ENCODE measurements around the gene ZNF521.

The ZNF521 gene

DNA sequence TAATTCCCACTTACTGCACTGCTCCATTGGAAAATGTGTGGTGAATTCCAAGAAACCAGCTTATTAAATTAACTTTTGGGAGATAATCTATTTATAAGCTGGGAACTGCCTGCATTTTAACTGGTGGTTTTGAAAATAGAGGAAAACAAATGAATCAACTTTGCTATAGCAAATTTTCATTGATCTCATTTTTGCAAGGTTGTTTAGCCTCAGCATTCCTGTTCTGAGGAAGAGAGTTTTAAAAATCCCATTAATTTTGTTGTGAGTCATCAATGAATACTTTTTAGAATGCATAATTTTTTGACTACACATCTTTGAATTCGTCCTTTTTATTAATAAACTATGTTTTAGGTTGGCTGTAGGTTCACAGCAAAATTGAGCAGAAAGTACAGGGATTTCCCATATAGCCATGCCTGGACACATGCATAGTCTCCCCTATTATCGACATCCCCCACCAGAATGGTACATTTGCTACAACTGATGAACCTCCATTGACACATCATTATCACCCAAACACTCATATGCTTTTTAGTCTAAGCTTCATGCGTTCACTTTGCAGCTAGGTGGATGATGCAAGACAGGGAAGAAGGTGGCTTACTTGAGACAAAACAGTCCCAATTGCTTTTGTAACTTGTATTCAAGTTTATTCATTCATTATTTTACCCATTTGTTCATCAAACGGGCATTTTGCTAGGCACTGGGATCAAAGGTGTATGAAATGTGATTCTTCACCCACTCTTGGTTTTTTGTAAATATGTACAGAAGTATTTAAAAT, 106.9 kb downstream of the ZNF521 start:
- no peak for DNase-seq

- DNase-seq, result no peak
These were observed 107.8 kb downstream of the ZNF521 start for GRCh38 chr18:25244170-25244569.

GRCh38 chr18:25243754-25244153, 108.2 kb downstream of the ZNF521 start:
- DNase-seq, result no peak

DNA sequence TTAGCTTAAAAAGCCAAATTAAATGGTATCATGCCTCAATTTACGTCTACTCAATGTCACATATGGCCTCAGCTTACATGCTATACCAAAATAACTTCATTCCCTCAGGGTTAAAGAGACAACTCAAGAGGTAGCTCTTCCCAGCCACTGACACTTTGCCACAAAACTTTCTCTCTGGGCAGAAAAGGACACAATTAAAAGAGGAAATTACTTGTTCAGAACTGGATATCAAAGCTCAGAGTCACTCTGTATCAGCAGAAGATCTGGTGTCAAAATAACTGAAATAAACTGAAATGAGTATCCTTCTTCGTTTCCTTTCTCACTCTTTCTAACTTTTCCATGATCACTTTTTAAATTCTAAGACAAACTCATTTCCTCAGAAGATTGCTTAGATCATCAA, 108.7 kb downstream of the ZNF521 start:
- DNase-seq, result no peak

DNA sequence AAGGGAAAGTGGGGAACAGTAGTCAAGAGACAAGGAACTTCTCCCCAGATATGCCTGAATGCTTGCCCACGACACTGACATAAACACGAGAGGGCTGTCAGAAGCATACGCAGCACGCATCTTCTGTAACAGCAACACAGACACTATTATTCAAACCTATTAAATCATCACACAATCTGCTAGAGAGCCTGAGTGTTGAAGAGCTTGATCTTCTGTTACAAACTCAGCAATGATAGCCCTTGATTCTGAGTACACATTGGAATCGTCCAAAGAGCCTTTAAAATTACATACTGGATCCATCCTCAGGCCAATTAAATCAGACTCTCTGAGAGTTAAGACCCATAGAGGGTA, 111.6 kb downstream of the ZNF521 start:
- no peak for DNase-seq

DNA sequence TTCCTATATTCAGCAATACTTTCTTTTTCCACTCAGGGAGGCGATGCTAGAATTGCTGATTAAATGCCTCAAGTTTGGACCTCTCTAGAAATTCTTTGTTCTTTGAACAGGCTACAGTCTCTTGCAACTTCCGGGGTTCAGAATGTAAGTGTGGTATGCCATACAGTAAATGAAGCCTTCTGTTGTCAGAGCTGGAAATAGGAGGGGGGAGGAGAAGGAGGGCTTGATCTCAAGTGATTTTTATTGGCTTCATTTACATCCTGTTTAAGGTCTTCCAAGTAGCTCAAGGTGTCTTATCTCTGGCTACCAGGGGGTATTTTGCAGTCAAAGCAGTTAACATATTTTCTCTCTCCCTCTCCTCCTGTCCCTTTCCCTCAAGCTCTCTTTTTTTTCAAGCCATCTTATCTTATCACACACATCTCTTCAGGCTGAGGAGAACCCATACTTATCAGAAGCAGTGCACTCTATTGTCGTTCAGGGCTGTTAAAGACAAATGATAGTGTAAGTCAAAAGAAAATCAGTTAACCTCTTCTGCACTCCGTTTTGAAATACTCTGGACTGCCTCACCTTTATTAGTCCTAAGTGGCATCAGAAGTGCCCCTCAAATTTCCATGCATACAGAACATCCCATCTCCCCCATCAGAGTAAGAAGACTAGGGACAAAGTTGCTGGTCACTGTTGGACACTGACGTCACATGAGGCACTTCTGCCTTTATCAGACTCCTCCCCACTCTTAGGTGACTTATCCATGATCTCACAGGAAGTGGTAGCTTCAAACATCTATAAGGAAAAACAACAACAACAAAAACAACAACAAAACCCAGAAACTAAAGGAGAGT, 112.2 kb downstream of the ZNF521 start:
- DNase-seq, result no peak

GRCh38 chr18:25239151-25239550, 112.8 kb downstream of the ZNF521 start:
- DNase-seq, result no peak

GRCh38 chr18:25237571-25238267, 114.2 kb downstream of the ZNF521 start:
- no peak for DNase-seq

DNA sequence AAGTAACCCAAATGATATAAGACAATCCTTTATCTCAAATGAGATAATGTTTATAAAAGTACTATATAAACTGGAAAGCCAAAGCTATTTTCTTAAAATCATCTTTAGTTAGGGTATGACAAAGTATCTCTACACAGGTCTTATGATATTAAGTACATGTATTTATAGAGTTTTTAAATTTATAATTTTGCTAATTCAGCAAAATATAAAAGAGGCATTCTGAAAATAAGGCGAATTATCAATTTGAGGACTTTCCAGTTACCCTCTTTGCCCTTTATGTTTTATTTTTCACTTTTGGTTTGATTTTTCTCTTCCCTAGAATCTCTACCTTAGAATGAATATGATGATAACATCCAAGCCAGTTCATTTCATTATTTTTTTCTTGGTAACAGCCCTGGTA, 115.2 kb downstream of the ZNF521 start:
- no peak for DNase-seq

GRCh38 chr18:25235401-25236042, 116.4 kb downstream of the ZNF521 start:
- DNase-seq, result no peak

DNA sequence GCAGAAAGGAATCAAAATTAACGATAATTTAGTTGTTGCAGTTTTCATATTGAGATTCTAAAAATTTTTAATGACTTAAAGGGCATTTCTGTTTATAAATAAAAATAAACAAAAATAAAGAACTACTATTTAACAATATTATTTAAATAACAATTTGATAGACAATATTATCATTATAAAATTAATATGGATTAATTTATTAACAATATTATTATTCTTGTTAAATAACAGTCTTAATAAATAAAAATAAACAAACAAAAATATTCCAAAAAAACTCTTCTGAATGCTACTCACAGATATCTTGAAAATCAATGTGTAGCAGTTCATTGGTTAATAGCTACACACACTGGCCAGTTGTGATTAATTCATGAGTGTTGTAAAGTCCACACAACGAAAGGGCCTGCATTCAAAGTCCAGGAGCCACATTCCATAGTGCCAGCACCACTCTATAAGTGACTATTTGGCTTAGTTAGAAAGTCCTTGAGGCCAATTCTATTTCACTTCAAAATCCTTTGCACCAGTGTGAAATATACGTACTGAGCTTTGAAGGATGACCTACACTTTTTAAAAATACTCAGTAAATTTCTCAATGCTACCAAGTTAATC, 117.1 kb downstream of the ZNF521 start:
- no peak for DNase-seq

DNA sequence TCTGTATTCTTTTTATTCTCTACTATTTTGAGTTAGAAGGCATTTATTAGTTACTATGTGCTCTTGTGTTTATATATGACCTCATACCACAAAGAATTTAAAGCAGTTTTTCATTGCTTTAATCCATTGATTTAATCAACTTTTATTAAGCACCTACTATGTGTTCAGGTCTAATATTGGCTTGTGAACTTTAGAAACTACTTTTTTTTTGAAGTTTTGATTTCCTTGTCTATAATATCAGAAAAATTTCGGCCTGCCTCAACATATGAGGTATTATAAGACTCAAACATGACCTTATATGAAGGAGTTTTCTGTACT, 117.7 kb downstream of the ZNF521 start:
- no peak for DNase-seq

- DNase-seq, result no peak
These were observed 118.2 kb downstream of the ZNF521 start for GRCh38 chr18:25233528-25234321.

DNA sequence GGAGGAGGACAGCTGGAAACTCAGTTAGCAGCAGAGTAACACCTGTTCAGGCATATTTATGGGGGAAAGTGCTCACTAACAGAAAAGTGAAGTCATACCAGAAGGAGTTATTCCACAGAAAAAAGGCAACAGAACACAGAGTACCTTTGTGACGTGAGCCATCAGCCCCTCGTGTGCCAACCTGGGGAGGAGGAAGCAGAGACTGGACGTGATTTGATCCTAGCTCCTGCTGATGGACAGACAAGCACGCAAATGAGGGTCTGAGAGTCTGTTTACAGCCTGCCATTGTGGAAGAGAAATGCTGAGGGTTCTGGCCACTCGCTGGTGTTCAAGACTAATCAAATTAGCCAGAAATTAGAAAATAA, 120.7 kb downstream of the ZNF521 start:
- DNase-seq, result no peak

- no peak for DNase-seq
These were observed 121.2 kb downstream of the ZNF521 start for GRCh38 chr18:25230658-25231326.

- DNase-seq, result no peak
These were observed 122.0 kb downstream of the ZNF521 start for GRCh38 chr18:25229920-25230319.

GRCh38 chr18:25229081-25229480, 122.9 kb downstream of the ZNF521 start:
- no peak for DNase-seq

GRCh38 chr18:25228410-25228809, 123.6 kb downstream of the ZNF521 start:
- no peak for DNase-seq

GRCh38 chr18:25225151-25225550, 126.8 kb downstream of the ZNF521 start:
- DNase-seq, result no peak

- DNase-seq, result no peak
These were observed 127.8 kb downstream of the ZNF521 start for GRCh38 chr18:25223899-25224886.
